Gastroesophageal sphincter (tissue), 3 donors: ENCODE data around the gene EIF5A.
A peak's percentile ranks its signal among the peaks of the same experiment; 100 is the strongest.

ENCODE experiments used
- CTCF ChIP-seq, 4 experiments: fragments of 200-600 bp in 2 of 4; fragments of 450-650 bp in 2 of 4; sonication (generic) in 1 of 4; IDR thresholded peaks; one replicate each; pipeline ENCODE4 v1.5.1; 2017 to 2019; ENCODE audit warnings: antibody characterized with exemption in 4 of 4, mild to moderate bottlenecking in 2 of 4, moderate library complexity in 2 of 4
- EP300 ChIP-seq: sonication (generic); formaldehyde crosslinking; IDR thresholded peaks from one replicate; pipeline ENCODE4 v1.6.1; 2017; ENCODE audit warnings: antibody characterized with exemption, mild to moderate bottlenecking
- POLR2A ChIP-seq, 2 donors: fragments of 450-650 bp; IDR thresholded peaks; one replicate each; pipeline ENCODE4 v1.6.1; 2017; ENCODE audit warnings: antibody characterized with exemption in 2 of 2, mild to moderate bottlenecking in 2 of 2, moderate library complexity in 1 of 2
- POLR2AphosphoS5 ChIP-seq: sonication (generic); formaldehyde crosslinking; IDR thresholded peaks from one replicate; pipeline ENCODE4 v1.6.1; 2017; ENCODE audit warnings: antibody characterized with exemption

DNA sequence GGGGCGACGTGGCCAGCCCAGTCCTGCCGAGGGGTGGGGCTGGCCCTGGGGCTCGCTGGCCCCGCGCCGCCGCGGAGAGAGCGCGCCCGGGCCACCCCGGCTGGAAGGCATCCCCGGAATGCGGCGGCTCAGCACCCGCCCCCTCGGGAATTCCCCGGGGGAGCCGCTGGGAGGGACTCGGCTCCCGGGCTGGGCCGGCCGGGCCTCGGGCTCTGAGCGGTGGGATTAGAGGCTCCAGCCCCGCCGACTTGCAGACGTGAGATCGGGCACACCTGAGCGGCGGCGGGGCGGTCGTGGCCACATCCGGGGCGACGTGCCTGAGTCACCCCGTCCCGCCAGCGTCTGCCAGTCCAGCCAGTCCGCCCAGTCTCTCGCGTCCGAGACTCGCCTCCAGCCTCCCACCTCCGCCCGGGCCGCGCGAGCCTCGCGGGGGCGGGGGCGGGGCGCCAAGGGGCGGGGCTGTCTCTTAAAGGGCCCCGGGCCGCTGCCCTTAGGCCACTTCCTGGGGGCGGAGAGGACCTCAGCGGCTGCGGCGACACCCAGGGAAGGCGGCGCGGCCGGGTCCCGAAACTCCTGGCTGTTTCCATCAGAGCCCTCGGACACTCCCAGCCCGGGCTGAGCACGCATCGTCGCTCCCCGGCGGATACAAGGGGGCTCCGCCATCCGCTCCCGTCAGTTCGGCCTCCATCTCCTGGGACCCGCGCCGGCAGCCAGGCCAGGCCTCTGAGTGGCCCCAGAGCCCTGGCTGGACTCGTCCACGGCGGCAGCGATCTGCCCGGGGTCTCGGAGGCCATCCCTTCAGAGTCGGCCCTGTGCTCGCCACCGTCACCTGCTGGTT is 44.5 kb downstream of the EIF5A start, which contains the start of gene KCTD11:
- TF ChIP-seq POLR2AphosphoS5, result peak; percentile 66
- TF ChIP-seq POLR2A (IDR thresholded peaks at IDR 0.05), result peak; percentile 16 to 60
- peak in 3 of 4 experiments; percentile 29 to 76 (median 71) for TF ChIP-seq CTCF (IDR thresholded peaks at IDR 0.05)
- TF ChIP-seq EP300, result no peak
